KMS-11 (cell line): Measurements from ENCODE around the gene EPHB2.

ENCODE experiments used
- H2AFZ ChIP-seq: fragments of 200-600 bp; sonication (generic); 2 replicates; pipeline ENCODE4 v1.6.1; 2016; ENCODE audit warnings: antibody characterized with exemption, mixed run types, low read depth
- H3K27ac ChIP-seq: fragments of 200-600 bp; sonication (generic); 2 replicates; pipeline ENCODE4 v1.6.1; 2016; ENCODE audit warnings: mild to moderate bottlenecking, mixed run types
- H3K27me3 ChIP-seq: fragments of 200-600 bp; sonication (generic); 2 replicates; pipeline ENCODE4 v1.6.1; 2017; ENCODE audit warnings: mild to moderate bottlenecking, low read depth, mixed run types, moderate library complexity; ENCODE audit not compliant: insufficient read depth
- H3K36me3 ChIP-seq: fragments of 200-600 bp; sonication (generic); 2 replicates; pipeline ENCODE4 v1.6.1; 2017; ENCODE audit warnings: mild to moderate bottlenecking, mixed run types; ENCODE audit not compliant: insufficient read depth
- H3K4me1 ChIP-seq: fragments of 200-600 bp; sonication (generic); 2 replicates; pipeline ENCODE4 v1.6.1; 2016; ENCODE audit warnings: mild to moderate bottlenecking, low read depth, mixed run types; ENCODE audit not compliant: poor library complexity, severe bottlenecking
- H3K4me2 ChIP-seq: fragments of 200-600 bp; sonication (generic); 2 replicates; pipeline ENCODE4 v1.7.0; 2016; ENCODE audit warnings: mild to moderate bottlenecking, mixed run types
- H3K4me3 ChIP-seq: fragments of 200-600 bp; sonication (generic); IDR thresholded peaks from 2 replicates; pipeline ENCODE4 v1.6.1; 2017; ENCODE audit warnings: low read depth, low read length, mixed read lengths; ENCODE audit not compliant: insufficient read depth
- H3K79me2 ChIP-seq: fragments of 200-600 bp; sonication (generic); 2 replicates; pipeline ENCODE4 v1.6.1; 2016; ENCODE audit warnings: low read depth, mixed run types; ENCODE audit not compliant: insufficient read depth
- H3K9ac ChIP-seq: fragments of 200-600 bp; sonication (generic); 2 replicates; pipeline ENCODE4 v1.6.1; 2016; ENCODE audit warnings: mild to moderate bottlenecking, mixed run types
- H4K20me1 ChIP-seq: fragments of 200-600 bp; sonication (generic); 2 replicates; pipeline ENCODE4 v1.6.1; 2016; ENCODE audit warnings: mild to moderate bottlenecking, mixed run types; ENCODE audit not compliant: insufficient read depth
- TF ChIP-seq, protein P1 (sequence below): fragments of 200-600 bp; sonication (generic); conservative IDR thresholded peaks from 2 replicates; pipeline ENCODE4 v1.6.1; 2017; ENCODE audit warnings: low read depth, mild to moderate bottlenecking, antibody characterized with exemption, low read length, moderate library complexity, mixed read lengths

EPHB2 gene

GRCh38 chr1:22827666-22828483 is 117.2 kb downstream of the EPHB2 start:
- no peak overlapping the region for H3K9ac ChIP-seq
- TF ChIP-seq, protein P1, sequence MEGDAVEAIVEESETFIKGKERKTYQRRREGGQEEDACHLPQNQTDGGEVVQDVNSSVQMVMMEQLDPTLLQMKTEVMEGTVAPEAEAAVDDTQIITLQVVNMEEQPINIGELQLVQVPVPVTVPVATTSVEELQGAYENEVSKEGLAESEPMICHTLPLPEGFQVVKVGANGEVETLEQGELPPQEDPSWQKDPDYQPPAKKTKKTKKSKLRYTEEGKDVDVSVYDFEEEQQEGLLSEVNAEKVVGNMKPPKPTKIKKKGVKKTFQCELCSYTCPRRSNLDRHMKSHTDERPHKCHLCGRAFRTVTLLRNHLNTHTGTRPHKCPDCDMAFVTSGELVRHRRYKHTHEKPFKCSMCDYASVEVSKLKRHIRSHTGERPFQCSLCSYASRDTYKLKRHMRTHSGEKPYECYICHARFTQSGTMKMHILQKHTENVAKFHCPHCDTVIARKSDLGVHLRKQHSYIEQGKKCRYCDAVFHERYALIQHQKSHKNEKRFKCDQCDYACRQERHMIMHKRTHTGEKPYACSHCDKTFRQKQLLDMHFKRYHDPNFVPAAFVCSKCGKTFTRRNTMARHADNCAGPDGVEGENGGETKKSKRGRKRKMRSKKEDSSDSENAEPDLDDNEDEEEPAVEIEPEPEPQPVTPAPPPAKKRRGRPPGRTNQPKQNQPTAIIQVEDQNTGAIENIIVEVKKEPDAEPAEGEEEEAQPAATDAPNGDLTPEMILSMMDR = no peak
- H2AFZ ChIP-seq = no peak overlapping the region
- H3K27me3 ChIP-seq = peaks cover 72% of the 10 kb centered on the region
- H3K79me2 ChIP-seq = no peaks in the 10 kb centered on the region
- H3K4me3 ChIP-seq = no peak overlapping the region
- H3K4me2 ChIP-seq = no peak overlapping the region
- no peaks in the 10 kb centered on the region for H3K36me3 ChIP-seq
- H4K20me1 ChIP-seq = no peaks in the 10 kb centered on the region
- H3K4me1 ChIP-seq = no peaks in the 10 kb centered on the region
- H3K27ac ChIP-seq = no peak overlapping the region

DNA sequence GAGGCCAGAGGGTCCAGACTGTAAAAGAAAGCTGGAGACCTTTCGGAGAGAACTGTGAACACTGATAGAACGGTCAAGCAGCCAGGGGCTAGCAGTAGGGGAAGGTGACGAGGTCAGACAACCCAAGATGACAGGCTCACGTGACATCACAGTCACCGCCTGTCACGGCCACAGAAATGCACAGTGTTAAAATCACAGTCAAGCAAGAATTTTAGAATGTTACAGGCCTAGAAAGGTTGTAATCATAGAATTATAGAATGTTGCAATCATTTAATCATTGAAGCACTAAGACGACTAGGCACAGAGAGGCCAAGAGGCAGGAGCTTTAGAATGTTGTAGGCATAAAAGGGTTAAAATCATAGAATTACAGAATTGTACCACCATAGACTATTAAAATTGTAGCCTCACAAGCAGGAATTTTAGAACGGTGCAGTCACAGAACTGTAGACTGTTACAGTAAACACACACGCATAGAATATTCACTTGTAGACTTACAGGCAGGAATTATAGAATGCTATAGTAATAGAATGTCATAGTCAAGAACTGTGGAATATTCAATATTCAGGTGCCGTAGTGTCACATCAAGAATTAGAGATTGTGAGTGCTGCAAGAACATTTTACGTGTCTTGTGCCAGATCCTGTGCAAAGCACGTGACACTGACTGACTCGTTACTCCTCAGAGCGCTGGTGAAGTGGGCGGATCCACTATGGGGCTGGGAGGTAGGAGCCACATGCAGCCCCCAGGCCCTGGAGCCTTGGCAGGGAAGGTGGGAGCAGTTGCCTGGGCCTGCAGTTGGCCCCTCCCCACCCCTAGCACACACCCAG is 118.1 kb downstream of the EPHB2 start:
- Histone ChIP-seq H3K4me1 (no peaks in the 10 kb centered on the region), H3K79me2 (no peaks in the 10 kb centered on the region), H3K4me2 (no peak overlapping the region), H3K9ac (no peak overlapping the region), H3K4me3 (no peak overlapping the region), H4K20me1 (no peaks in the 10 kb centered on the region), H3K36me3 (no peaks in the 10 kb centered on the region), H3K27ac (no peak overlapping the region), H2AFZ (no peak overlapping the region), H3K27me3 (peaks cover 70% of the 10 kb centered on the region)
- TF ChIP-seq, protein P1 = no peak

- Histone ChIP-seq H3K4me3 (no peak overlapping the region), H4K20me1 (no peaks in the 10 kb centered on the region), H3K79me2 (no peaks in the 10 kb centered on the region), H3K27me3 (peaks cover 70% of the 10 kb centered on the region), H3K4me1 (no peaks in the 10 kb centered on the region), H3K36me3 (no peaks in the 10 kb centered on the region), H3K9ac (no peak overlapping the region), H3K4me2 (no peak overlapping the region), H3K27ac (no peak overlapping the region), H2AFZ (no peak overlapping the region)
- TF ChIP-seq, protein P1 = no peak
These were observed 118.8 kb downstream of the EPHB2 start for GRCh38 chr1:22829309-22829989.

DNA sequence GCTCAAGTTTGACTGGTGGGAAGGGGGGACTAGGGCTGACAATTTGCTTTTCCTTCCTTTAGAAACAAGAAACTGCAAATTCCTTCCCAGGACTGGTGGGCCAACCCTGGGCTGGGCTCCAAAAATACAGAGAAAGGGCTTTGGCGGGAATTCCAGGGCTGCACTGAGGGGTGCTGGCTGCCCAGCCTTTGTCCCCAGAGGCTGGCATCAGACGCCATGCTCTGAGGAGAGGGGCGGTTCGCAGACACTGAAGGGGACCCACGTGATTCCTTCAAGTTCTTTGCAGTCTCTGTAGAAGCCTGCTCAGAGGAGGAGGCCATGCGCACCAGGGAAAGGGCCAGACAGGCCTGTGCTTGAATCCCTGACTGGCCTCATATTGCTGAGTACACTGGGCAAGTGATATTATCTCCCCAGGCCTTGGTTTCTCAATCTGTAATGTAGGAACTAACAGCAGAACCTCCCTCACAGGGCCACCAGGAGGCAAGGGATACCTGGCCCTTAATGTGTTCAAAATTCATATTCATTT is 119.5 kb downstream of the EPHB2 start:
- no peak overlapping the region for H3K4me3 ChIP-seq
- H3K27me3 ChIP-seq = peaks cover 66% of the 10 kb centered on the region
- H4K20me1 ChIP-seq = no peaks in the 10 kb centered on the region
- no peak overlapping the region for H3K27ac ChIP-seq
- no peak overlapping the region for H2AFZ ChIP-seq
- no peaks in the 10 kb centered on the region for H3K79me2 ChIP-seq
- no peak overlapping the region for H3K9ac ChIP-seq
- no peak overlapping the region for H3K4me2 ChIP-seq
- H3K4me1 ChIP-seq = no peaks in the 10 kb centered on the region
- H3K36me3 ChIP-seq = no peaks in the 10 kb centered on the region
- TF ChIP-seq, protein P1 = no peak
